IMR-90 (cell line): ENCODE data around the gene KLF13. TPM values are rescaled to one million over a fixed set of nuclear protein-coding genes. Genes with fewer than 3 reads are reported as not detected.

ENCODE experiments used
- ATAC-seq: fragments of 200-7000 bp; cut with Tn5 transposase; 2 replicates; pipeline ENCODE4 v1.9.1; 2020; ENCODE audit warnings: low read depth, mild to moderate bottlenecking, moderate library complexity
- BruUV-seq: library from RNA; stranded (reverse); fragments of 400-500 nt; replicated peaks from 2 replicates; lab custom pipeline; 2021; lab: Mats Ljungman, UMichigan
- CTCF ChIA-PET: fragments of 300-600 bp; formaldehyde crosslinking; extraction: SDS; loops from one replicate; lab custom pipeline; 2021; ENCODE audit warnings: antibody characterized with exemption; lab: Yijun Ruan, JAX
- POLR2A ChIA-PET: fragments of 300-600 bp; sonication (Branson Sonifier 250); formaldehyde crosslinking; loops from one replicate; lab custom pipeline; 2022; ENCODE audit warnings: antibody characterized with exemption; ENCODE audit not compliant: unreplicated experiment; lab: Charles Lee
- DNase-seq: peaks from one replicate; pipeline ENCODE4 v3.0.0; 2013
- H2AFZ ChIP-seq: replicated peaks from 2 replicates; pipeline ENCODE3; 2013; ENCODE audit warnings: low read length, mild to moderate bottlenecking; ENCODE audit not compliant: poor library complexity
- H2AK5ac ChIP-seq: 2 replicates; pipeline ENCODE4 v1.6.1; 2013; ENCODE audit warnings: low read depth, low read length, inconsistent platforms
- H2AK9ac ChIP-seq: replicated peaks from 2 replicates; pipeline ENCODE3; 2013; ENCODE audit warnings: mild to moderate bottlenecking, low read depth, low read length, moderate library complexity; ENCODE audit not compliant: poor library complexity
- H2BK120ac ChIP-seq: 2 replicates; pipeline ENCODE4 v1.6.1; 2013; ENCODE audit warnings: low read depth, low read length, inconsistent platforms
- H2BK15ac ChIP-seq: 3 replicates; pipeline ENCODE4 v1.6.1; 2013; ENCODE audit warnings: low read depth, low read length, inconsistent platforms
- H2BK20ac ChIP-seq: 2 replicates; pipeline ENCODE4 v1.6.1; 2013; ENCODE audit warnings: low read depth, mild to moderate bottlenecking, inconsistent platforms, low read length, moderate library complexity
- H2BK5ac ChIP-seq: 2 replicates; pipeline ENCODE4 v1.6.1; 2013; ENCODE audit warnings: mild to moderate bottlenecking, low read depth, low read length, inconsistent platforms; ENCODE audit not compliant: poor library complexity, severe bottlenecking
- H3K14ac ChIP-seq: replicated peaks from 2 replicates; pipeline ENCODE4 v1.6.1; 2013; ENCODE audit warnings: low read depth, low read length, inconsistent platforms
- H3K18ac ChIP-seq: 2 replicates; pipeline ENCODE4 v1.6.1; 2013; ENCODE audit warnings: low read depth, low read length, control low read depth
- H3K23ac ChIP-seq: 2 replicates; pipeline ENCODE4 v1.6.1; 2013; ENCODE audit warnings: low read depth, low read length, inconsistent platforms
- H3K27ac ChIP-seq: 2 replicates; pipeline ENCODE4 v1.5.1; 2013; ENCODE audit warnings: mild to moderate bottlenecking, control low read depth, low read length; ENCODE audit not compliant: insufficient read depth
- H3K27me3 ChIP-seq: 2 replicates; pipeline ENCODE4 v1.6.1; 2013; ENCODE audit warnings: low read length; ENCODE audit not compliant: control insufficient read depth, insufficient read depth
- H3K36me3 ChIP-seq: 2 replicates; pipeline ENCODE4 v1.6.1; 2013; ENCODE audit warnings: low read length, mixed read lengths; ENCODE audit not compliant: control insufficient read depth, insufficient read depth
- H3K4ac ChIP-seq: 2 replicates; pipeline ENCODE4 v1.6.1; 2013; ENCODE audit warnings: low read depth, low read length, inconsistent platforms
- H3K4me1 ChIP-seq: 2 replicates; pipeline ENCODE4 v1.6.1; 2013; ENCODE audit warnings: low read length, mixed read lengths; ENCODE audit not compliant: control insufficient read depth, insufficient read depth
- H3K4me2 ChIP-seq: 2 replicates; pipeline ENCODE4 v1.6.1; 2013; ENCODE audit warnings: low read depth, mild to moderate bottlenecking, control low read depth, low read length, moderate library complexity
- H3K4me3 ChIP-seq: 2 replicates; pipeline ENCODE4 v1.5.1; 2013; ENCODE audit warnings: low read depth, mild to moderate bottlenecking, control low read depth, low read length, moderate library complexity; ENCODE audit not compliant: insufficient read depth
- H3K56ac ChIP-seq: 2 replicates; pipeline ENCODE4 v1.6.1; 2013; ENCODE audit warnings: low read length, inconsistent platforms; ENCODE audit not compliant: insufficient read depth; ENCODE audit errors: extremely low read depth
- H3K79me1 ChIP-seq, 2 experiments: 2 replicates each; pipeline ENCODE4 v1.6.1; 2013; ENCODE audit warnings: low read length in 2 of 2, inconsistent platforms in 1 of 2, low read depth in 1 of 2
- H3K9ac ChIP-seq: 2 replicates; pipeline ENCODE4 v1.6.1; 2013; ENCODE audit warnings: low read depth, low read length, control low read depth
- H3K9me1 ChIP-seq: 2 replicates; pipeline ENCODE4 v1.6.1; 2013; ENCODE audit warnings: low read length, inconsistent platforms; ENCODE audit not compliant: insufficient read depth
- H3K9me3 ChIP-seq: 2 replicates; pipeline ENCODE4 v1.6.1; 2013; ENCODE audit warnings: low read length; ENCODE audit not compliant: control insufficient read depth, insufficient read depth
- H4K20me1 ChIP-seq: 2 replicates; pipeline ENCODE4 v1.6.1; 2013; ENCODE audit warnings: low read length, inconsistent platforms; ENCODE audit not compliant: insufficient read depth
- H4K5ac ChIP-seq: 2 replicates; pipeline ENCODE4 v1.6.1; 2013; ENCODE audit warnings: mild to moderate bottlenecking, low read depth, low read length, control low read depth
- H4K8ac ChIP-seq, 2 experiments: 2 replicates each; pipeline ENCODE4 v1.6.1; 2013; ENCODE audit warnings: low read depth in 2 of 2, low read length in 2 of 2, control low read depth in 1 of 2, inconsistent platforms in 1 of 2
- H4K91ac ChIP-seq: 2 replicates; pipeline ENCODE4 v1.6.1; 2013; ENCODE audit warnings: low read depth, low read length, inconsistent platforms; ENCODE audit not compliant: insufficient read depth
- BHLHE40 ChIP-seq: fragments of 150-350 bp; IDR thresholded peaks from 2 replicates; pipeline ENCODE4 v1.6.1; 2016; ENCODE audit warnings: mild to moderate bottlenecking, low read depth, low read length
- CEBPB ChIP-seq: IDR thresholded peaks from 2 replicates; pipeline ENCODE4 v1.6.1; 2012; ENCODE audit warnings: low read depth, low read length, improper control_type of control experiment
- CHD1 ChIP-seq: IDR thresholded peaks from 2 replicates; pipeline ENCODE4 v1.6.1; 2012; ENCODE audit warnings: low read depth, low read length, improper control_type of control experiment
- CTCF ChIP-seq: conservative IDR thresholded peaks from 2 replicates; pipeline ENCODE4 v1.5.1; 2012; ENCODE audit warnings: mild to moderate bottlenecking, low read depth, low read length, improper control_type of control experiment
- ELK1 ChIP-seq: fragments of 150-350 bp; IDR thresholded peaks from 2 replicates; pipeline ENCODE4 v1.6.1; 2016; ENCODE audit warnings: low read depth, mild to moderate bottlenecking, low read length, moderate library complexity, borderline replicate concordance
- FOS ChIP-seq: fragments of 150-350 bp; IDR thresholded peaks from 2 replicates; pipeline ENCODE4 v1.6.1; 2016; ENCODE audit warnings: low read depth, low read length
- MAFK ChIP-seq: IDR thresholded peaks from 2 replicates; pipeline ENCODE4 v1.6.1; 2012; ENCODE audit warnings: low read depth, low read length, improper control_type of control experiment
- MAZ ChIP-seq: IDR thresholded peaks from 2 replicates; pipeline ENCODE4 v1.6.1; 2012; ENCODE audit warnings: low read depth, mild to moderate bottlenecking, low read length, improper control_type of control experiment, moderate library complexity, borderline replicate concordance
- MXI1 ChIP-seq: IDR thresholded peaks from 2 replicates; pipeline ENCODE4 v1.6.1; 2012; ENCODE audit warnings: low read depth, mild to moderate bottlenecking, low read length, moderate library complexity, borderline replicate concordance
- NFE2L2 ChIP-seq: fragments of 150-350 bp; IDR thresholded peaks from 2 replicates; pipeline ENCODE4 v1.6.1; 2016; ENCODE audit warnings: low read depth, mild to moderate bottlenecking, low read length
- POLR2A ChIP-seq: IDR thresholded peaks from 2 replicates; pipeline ENCODE4 v1.6.1; 2012; ENCODE audit warnings: mild to moderate bottlenecking, low read depth, low read length
- RAD21 ChIP-seq: IDR thresholded peaks from 2 replicates; pipeline ENCODE4 v1.6.1; 2012; ENCODE audit warnings: low read length, improper control_type of control experiment
- RCOR1 ChIP-seq: IDR thresholded peaks from 2 replicates; pipeline ENCODE4 v1.6.1; 2012; ENCODE audit warnings: mild to moderate bottlenecking, low read length, improper control_type of control experiment; ENCODE audit not compliant: insufficient replicate concordance
- RFX5 ChIP-seq: IDR thresholded peaks from 2 replicates; pipeline ENCODE4 v1.8.0; 2012; ENCODE audit warnings: low read depth, mild to moderate bottlenecking, low read length, moderate library complexity
- SMC3 ChIP-seq: fragments of 150-350 bp; IDR thresholded peaks from 2 replicates; pipeline ENCODE4 v1.6.1; 2016; ENCODE audit warnings: low read depth, mild to moderate bottlenecking, antibody characterized with exemption, low read length, moderate library complexity
- USF2 ChIP-seq: fragments of 150-350 bp; IDR thresholded peaks from 2 replicates; pipeline ENCODE4 v1.6.1; 2017; ENCODE audit warnings: mild to moderate bottlenecking, antibody characterized with exemption, low read length, low read depth
- WGBS, 2 experiments: methylation state at CpG; one replicate each; pipeline versions ENCODE4 v1.1.5 to v1.1.7; 2013; ENCODE audit warnings: missing lambda C conversion rate in 2 of 2; ENCODE audit not compliant: insufficient read length in 1 of 2; ENCODE audit errors: extremely low coverage in 2 of 2; 5-methylcytosine and 5-hydroxymethylcytosine counted together
- dilution Hi-C: fragments of 300-500 bp; cut with HindIII; formaldehyde crosslinking; loops from one replicate; pipeline ENCODE4 v1.14.3; 2018; ENCODE audit warnings: low sequenced_read_pairs; ENCODE audit not compliant: unreplicated experiment
- in situ Hi-C: fragments of 300-500 bp; cut with MboI; formaldehyde crosslinking; loops from 3 replicates; pipeline ENCODE4 v1.14.3; 2019; ENCODE audit warnings: low sequenced_read_pairs, inconsistent platforms, mixed read lengths
- intact Hi-C: fragments of 100-400 bp; cut with micrococcal nuclease; formaldehyde crosslinking; loops from 2 replicates; pipeline ENCODE4 v1.10.0; 2022
- polyA plus RNA-seq, 3 experiments: library from polyadenylated mRNA; depleted of rRNA; stranded (reverse); fragments of >200 nt; gene quantifications; 2 replicates each; pipeline ENCODE4 v1.2.3, GENCODE V29; 2012; ENCODE audit warnings: low replicate concordance in 1 of 3
- total RNA-seq: library from RNA; depleted of rRNA; stranded (reverse); fragments of >200 nt; gene quantifications from 2 replicates; pipeline ENCODE4 v1.2.3, GENCODE V29; 2012

KLF13 gene
- total and polyA plus RNA-seq, 2 of the 4 experiments (the other 2 are of a cell fraction): 9.5 to 10.6 TPM

GRCh38 chr15:31322504-31322903, 4.1 kb upstream of the KLF13 start:
- TF ChIP-seq CHD1 (no peak), MAZ (no peak), ELK1 (no peak), RCOR1 (no peak), MXI1 (no peak), FOS (no peak), CTCF (no peak), RFX5 (no peak), MAFK (no peak), CEBPB (no peak), SMC3 (no peak), USF2 (no peak), NFE2L2 (no peak), RAD21 (no peak), POLR2A (no peak), BHLHE40 (no peak)
- Histone ChIP-seq H2BK15ac (no peak overlapping the region), H3K4me3 (no peak overlapping the region), H3K4me2 (no peak overlapping the region), H2BK120ac (no peak overlapping the region), H2BK5ac (no peak overlapping the region), H3K9me1 (peaks cover 7% of the 10 kb centered on the region; the same call in 1 of the 2 replicates), H2BK20ac (no peak overlapping the region), H4K20me1 (no peaks in the 10 kb centered on the region), H2AK5ac (no peak overlapping the region), H2AK9ac (no peak overlapping the region), H3K4ac (no peak overlapping the region), H4K8ac (no peak overlapping the region), H3K79me1 (peaks cover 11 to 12% of the 10 kb centered on the region in 2 experiments), H2AFZ (no peak overlapping the region), H3K23ac (no peak overlapping the region), H3K14ac (no peak overlapping the region), H3K4me1 (peaks cover 5% of the 10 kb centered on the region; the same call in 1 of the 2 replicates), H3K36me3 (no peaks in the 10 kb centered on the region), H3K9me3 (peaks cover 4% of the 10 kb centered on the region), H3K27me3 (peaks cover 17% of the 10 kb centered on the region), H3K9ac (no peak overlapping the region), H3K56ac (no peak overlapping the region), H4K91ac (no peak overlapping the region), H4K5ac (no peak overlapping the region), H3K27ac (no peak overlapping the region), H3K18ac (no peak overlapping the region)
- intact Hi-C loops: loop anchor here (10.0 kb wide), 1 partner anchor 328 kb away; the partner anchor contains the start of gene MTMR10
- ChIA-PET POLR2A (no interaction called here), CTCF (no interaction called here)
- WGBS, 2 experiments: 80% methylated on average over 1 of the region's 6 CpGs; no CpG with 5 or more reads in 1 of the 2 experiments
- DNase-seq (no peak), ATAC-seq (no peak)
- BruUV-seq: no TSS peak
- dilution Hi-C loops: no loop called here
- in situ Hi-C loops: loop anchor here (10.0 kb wide), 1 partner anchor 162 kb away; no protein-coding TSS in a partner anchor
